ENCODE data around the gene METTL17.
"Not testable (repeated sequence)": the region's sequence is repeated elsewhere in the genome, so short reads cannot be mapped to it uniquely, and the experiment has no call there.

DNA sequence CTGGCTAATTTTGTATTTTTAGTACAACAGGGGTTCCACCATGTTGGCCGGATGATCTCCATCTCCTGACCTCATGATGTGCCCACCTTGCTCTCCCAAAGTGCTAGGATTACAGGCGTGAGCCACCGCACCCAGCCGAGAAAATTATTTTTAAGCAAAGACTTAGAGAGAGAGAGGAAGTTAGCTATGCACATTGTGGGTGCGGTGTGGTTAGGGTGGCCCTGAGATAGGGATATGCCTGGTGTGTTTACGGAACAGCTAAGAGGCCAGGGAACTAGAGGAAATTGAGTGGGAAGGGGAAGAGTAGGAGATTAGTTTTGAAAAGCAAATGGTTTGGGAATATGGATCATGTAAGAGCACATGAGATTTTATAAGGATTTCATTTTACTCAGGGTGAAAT lies 44.6 kb upstream of the METTL17 start:
- TF ChIP-seq, protein P1, sequence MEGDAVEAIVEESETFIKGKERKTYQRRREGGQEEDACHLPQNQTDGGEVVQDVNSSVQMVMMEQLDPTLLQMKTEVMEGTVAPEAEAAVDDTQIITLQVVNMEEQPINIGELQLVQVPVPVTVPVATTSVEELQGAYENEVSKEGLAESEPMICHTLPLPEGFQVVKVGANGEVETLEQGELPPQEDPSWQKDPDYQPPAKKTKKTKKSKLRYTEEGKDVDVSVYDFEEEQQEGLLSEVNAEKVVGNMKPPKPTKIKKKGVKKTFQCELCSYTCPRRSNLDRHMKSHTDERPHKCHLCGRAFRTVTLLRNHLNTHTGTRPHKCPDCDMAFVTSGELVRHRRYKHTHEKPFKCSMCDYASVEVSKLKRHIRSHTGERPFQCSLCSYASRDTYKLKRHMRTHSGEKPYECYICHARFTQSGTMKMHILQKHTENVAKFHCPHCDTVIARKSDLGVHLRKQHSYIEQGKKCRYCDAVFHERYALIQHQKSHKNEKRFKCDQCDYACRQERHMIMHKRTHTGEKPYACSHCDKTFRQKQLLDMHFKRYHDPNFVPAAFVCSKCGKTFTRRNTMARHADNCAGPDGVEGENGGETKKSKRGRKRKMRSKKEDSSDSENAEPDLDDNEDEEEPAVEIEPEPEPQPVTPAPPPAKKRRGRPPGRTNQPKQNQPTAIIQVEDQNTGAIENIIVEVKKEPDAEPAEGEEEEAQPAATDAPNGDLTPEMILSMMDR (IDR thresholded peaks at IDR 0.05), result not testable (repeated sequence)
- TF ChIP-seq TCF7L2 (IDR thresholded peaks at IDR 0.05; ENCODE audit: low read depth, low read length); REST (IDR thresholded peaks at IDR 0.05; ENCODE audit: insufficient read depth in 1 of 2, low read depth in 2 of 2, low read length in 1 of 2): not testable (repeated sequence)

All from Panc1 (cell line).